Activated CD4-positive, alpha-beta T cell treated with anti-CD3 and anti-CD28 coated beads, Interleukin-2, amount 50 U/mL, for 16 hours (primary cell): Measurements from ENCODE around the gene GSC.
A peak's percentile ranks its signal among the peaks of the same experiment; 100 is the strongest.
"Not testable (repeated sequence)": the region's sequence is repeated elsewhere in the genome, so short reads cannot be mapped to it uniquely, and the experiment has no call there.

Source experiments
- DNase-seq: peaks from one replicate; pipeline ENCODE4 v3.0.0-alpha.2; 2020

GSC gene

DNA sequence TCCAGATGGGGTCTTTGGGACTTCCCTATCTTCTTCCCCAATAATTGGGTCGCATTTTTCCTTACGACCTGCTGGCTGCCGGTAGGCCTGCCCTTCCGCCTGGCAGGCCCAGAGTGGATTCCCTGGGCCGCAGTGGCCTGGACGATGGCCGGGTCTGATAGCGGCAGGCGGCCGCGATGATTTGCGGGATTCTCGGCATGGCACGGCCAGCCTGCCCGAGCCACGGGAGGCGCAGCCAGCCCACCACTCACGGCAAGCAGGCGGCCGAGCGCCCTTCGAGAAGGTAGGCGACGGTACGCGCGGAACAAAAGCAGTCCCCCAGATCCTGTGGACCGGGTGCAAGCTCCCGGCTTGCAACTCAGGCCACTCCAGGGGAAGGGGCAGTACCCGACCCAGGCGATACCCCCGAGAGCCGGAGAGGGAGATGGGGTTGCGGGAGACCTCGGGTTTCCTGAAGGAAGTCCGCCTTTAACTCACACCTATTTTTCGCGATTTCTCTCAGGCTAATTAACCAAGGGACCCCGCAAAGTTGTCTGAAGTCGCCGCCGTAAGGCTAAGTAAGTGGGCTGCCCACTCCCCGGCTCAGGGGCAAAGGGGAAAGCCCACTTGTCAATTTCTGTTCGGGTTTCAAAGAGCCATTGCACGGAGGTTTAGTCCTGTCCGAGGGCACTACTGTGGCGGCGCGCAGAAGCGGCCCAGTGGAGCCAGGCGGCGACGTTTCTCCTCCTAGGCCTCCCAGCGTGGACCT lies 1.4 kb upstream of the GSC start:
- DNase-seq: no peak

GRCh38 chr14:94770815-94771157 lies 873 bp upstream of the GSC start:
- no peak for DNase-seq

GRCh38 chr14:94770251-94770749 lies 387 bp upstream of the GSC start:
- DNase-seq: no peak

- DNase-seq: peak; percentile 18
These were observed 1.2 kb downstream of the GSC start for GRCh38 chr14:94768521-94769390.

GRCh38 chr14:94768141-94768520 lies 1.8 kb downstream of the GSC start:
- no peak for DNase-seq

GRCh38 chr14:94767321-94767878 lies 2.5 kb downstream of the GSC start:
- DNase-seq: no peak

DNA sequence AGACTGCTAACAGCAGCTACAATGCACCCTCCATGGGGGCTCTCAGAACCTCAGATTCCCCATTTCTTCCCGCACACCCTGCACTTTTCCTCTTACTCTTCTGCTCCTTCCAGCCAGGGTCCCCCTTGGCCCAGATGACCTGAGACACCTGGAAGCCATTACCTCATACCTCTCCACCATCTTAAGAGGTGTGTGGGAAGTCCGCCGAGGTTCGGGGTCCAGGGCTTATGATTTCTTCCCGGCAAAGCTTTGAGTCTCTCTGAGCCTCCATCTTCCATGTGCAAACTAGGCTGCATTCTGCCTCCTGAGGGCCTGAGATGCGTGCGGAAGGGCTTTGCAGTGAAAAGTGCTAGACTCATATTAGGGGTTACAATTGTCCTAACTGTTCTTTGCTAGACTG lies 5.3 kb downstream of the GSC start:
- no peak for DNase-seq

GRCh38 chr14:94762431-94762830 lies 7.5 kb downstream of the GSC start:
- no peak for DNase-seq

GRCh38 chr14:94761997-94762377 lies 7.9 kb downstream of the GSC start:
- no peak for DNase-seq

DNA sequence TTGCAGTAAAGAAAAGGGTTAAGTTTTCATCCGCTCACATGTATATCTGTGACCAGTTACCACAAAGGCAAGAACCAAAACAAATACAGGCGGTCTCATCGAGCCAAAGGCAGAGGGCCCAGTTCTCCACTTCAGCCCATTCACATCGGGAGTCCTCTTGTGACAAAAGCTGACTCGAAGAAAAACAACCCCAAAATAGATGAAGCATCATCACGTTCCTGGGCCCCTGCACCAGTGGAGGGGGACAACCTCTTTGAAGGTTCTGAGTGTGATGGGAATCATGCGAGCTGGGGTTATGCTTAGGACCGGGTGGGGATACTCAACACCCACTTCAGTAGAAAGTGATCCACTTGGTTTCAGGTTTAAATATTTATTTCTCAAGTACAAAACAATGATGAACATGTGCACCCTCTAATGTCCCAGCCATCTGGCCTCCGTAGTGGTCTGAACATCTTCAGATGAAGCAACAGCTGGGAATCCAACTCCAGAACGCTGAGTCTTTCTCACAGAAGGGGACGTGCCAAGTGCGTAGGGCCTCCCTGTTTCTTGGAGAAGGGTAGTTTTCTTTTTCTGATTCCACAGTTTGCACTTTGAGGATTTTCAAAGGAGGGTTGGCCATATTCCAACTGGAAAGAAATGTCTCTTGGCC lies 8.4 kb downstream of the GSC start:
- DNase-seq: no peak

DNA sequence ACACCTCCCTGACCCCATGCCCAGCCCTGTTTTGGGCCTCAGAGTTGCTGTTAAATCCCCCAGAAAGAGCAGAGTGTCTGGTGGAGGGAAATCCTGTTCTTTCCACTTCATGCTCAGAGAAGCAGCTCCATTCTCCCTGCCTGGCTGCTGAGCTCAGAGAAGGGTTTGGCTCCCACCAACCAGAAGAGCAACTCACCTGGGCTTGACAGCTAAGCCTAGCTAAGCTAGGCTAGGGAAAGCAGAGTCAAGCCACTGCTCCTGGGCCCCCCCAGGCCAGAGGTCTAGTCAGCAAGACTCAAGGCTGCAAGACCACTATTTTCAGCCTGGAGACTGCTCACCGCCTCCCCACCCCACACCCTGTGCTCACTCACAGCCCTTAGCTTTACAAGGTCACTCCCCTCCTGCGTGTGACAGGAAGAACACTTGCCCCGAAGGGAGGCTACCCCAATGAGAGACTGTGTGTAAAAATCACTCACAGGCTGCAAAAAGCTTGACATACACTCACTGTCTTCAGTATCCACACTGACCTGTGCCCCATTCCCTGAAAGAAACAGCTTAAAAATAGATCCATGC lies 13.5 kb downstream of the GSC start:
- no peak for DNase-seq

DNA sequence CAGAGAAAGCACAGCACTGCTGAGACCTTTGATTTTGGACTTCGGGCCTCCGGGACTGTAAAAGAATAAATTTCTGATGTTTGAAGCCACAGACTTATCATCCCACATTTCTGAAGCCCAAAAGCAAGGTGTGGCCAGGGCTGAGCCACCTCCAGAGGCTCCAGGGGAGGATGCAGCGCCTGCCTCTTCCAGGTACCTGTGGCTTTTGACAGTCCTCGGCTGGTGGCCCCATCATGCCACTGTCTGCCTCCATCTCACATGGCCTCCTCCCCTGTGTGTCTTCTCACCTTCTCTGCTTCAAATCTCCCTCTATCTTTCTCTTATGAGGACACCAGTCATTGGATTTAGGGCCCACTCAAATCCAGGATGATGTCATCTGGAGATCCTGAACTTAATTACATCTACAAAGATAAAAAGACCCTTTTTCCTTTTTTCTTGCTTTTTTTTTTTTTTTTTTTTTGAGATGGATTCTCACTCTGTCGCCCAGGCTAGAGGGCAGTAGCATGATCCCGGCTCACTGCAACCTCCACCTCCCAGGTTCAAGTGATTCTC lies 15.4 kb downstream of the GSC start:
- DNase-seq: no peak

GRCh38 chr14:94752591-94753436 lies 17.1 kb downstream of the GSC start:
- DNase-seq: no peak

DNA sequence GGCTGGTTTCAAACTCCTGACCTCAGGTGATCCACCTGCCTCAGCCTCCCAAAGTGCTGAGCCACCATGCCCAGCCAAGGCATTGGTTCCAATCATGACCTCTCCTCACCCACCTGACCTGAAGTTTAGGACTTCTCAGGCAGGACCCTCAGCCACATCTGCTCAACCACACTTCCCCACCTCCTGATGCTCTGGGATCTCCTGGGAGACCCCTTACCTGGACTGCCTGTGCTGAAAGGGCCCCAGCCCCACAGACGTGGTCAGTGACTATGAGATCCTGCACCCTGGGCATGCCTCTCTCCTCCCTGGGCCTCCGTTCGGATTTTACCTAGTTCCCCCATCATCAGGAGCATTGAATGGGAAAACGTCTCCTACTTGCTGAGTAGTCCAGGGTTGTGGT lies 18.0 kb downstream of the GSC start:
- DNase-seq: no peak

- DNase-seq: no peak
These were observed 18.6 kb downstream of the GSC start for GRCh38 chr14:94751321-94751720.

DNA sequence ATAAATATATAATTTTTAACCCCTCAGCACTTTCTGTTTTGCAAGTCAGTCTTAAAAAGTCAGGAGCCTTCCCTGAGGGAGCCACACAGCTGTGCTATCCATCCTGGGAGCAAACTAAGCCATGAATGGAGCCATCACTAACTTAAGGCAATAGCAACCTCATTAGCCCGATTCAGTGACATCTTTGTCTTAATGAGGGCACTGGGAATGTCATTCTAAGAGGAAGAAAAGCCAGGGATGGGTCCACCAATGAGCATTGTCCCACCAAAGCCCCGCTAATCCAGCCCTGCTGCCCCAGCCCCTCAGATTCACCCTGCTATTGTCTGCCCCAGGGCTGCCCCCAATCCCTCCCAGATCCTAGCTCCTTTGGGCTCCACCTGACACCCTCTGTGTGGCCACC lies 19.5 kb downstream of the GSC start:
- DNase-seq: no peak

DNA sequence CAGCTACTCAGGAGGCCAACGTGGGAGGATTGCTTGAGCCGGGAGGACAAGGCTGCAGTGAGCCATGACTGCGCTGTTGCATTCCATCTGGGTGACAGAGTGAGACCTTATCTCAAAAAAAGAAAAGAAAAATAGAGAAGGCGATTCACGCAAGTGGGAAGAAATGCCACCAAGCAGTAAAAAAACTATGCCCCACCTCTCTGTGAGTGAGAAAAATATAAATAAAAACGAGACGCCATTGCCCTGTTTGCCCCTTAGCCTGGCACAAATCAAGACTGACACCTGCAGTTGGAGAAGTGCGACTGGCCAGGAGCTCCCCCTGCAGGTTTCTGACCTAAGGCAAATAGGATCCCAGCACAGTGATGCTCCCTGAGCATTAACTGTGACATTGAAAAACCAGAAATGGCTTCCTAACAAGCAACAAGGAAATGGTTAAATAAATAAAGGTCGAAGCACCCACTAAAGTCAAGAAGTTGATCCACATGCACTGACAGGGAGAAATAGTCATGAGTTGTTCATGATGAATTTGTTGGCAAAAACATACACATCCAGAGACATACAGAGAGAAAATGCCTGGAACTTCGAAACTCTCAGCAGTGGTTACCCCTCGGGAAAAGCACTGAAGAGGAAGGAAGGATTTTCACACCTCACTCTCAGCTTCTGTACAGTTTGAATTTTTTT lies 21.1 kb downstream of the GSC start:
- DNase-seq: peak; percentile 37

DNA sequence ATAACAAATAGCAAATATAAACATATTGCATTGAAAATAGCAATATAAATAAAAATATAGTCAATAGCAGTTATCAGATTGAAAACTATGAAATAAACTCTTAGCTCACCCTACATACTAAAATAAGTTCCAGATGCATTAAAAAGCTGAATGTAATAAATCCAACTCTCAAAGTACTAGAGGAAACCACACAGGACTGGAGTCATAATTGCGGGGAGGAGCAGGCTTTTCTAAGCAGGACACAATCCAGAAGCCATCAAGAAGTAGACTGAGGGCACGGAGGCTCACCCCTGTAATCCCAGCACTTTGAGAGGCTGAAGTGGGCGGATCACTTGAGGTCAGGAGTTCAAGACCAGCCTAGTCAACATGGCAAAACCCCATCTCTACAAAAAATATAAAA lies 22.2 kb downstream of the GSC start:
- DNase-seq: no peak

- DNase-seq: not testable (repeated sequence)
These were observed 22.8 kb downstream of the GSC start for GRCh38 chr14:94747153-94747552.

DNA sequence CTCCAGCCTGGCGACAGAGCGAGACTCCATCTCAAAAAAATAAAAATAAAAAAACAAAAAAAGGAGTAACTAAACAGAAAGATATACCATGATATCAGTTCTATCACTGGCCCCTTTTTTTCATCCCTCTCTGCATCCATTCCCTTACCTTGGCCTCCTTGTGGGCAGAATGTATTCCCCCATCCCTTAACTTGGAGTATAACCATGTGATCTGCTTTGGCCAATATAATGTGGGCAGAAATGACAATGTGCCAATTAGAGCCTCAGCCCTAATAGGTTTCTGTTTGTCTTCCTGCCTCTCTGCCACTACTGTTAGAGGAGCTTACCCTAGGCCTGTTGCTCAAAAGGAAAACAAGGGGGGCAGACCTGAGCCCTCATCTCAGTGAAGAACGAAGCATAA lies 23.8 kb downstream of the GSC start:
- no peak for DNase-seq

GRCh38 chr14:94738751-94739150 lies 31.2 kb downstream of the GSC start:
- no peak for DNase-seq
